Measurements from ENCODE around the gene BYSL.
"Not testable (repeated sequence)": the region's sequence is repeated elsewhere in the genome, so short reads cannot be mapped to it uniquely, and the experiment has no call there.

BYSL gene

GRCh38 chr6:41917528-41917927 lies 3.8 kb upstream of the BYSL start:
- DNase-seq: no peak

DNA sequence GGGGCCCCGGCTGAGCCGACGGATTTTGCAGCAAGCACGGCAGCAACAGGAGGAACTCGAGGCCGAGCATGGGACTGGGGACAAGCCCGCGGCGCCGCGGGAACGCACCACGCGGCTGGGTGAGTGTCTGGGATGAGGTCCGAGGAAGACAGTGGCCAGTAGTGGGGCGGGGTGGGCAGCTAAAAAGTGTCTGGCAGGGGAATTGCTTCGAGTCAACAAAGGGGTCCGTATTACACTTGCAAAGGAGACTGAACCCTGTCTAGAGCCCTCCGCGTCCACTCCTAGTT lies 356 bp downstream of the BYSL start:
- no peak for DNase-seq

DNA sequence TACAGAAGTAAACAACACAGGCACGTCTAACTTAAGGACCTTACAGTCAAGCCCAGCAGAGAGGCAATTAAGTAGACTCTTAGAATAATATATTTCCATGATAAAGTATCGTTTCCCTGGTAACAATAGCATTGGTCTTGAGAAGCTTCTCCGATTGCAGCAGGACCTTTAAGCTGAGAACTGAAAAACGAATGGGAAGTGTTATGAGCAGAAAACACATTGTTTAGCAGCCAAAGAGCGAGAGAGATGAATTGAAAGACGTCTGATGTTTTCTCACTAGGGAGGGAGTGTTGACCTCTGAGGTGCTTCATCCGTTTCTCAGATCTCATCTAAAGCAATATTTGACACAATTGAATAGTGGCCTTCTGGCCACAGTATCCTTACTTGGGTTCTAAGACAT lies 855 bp downstream of the BYSL start:
- DNase-seq: no peak

DNA sequence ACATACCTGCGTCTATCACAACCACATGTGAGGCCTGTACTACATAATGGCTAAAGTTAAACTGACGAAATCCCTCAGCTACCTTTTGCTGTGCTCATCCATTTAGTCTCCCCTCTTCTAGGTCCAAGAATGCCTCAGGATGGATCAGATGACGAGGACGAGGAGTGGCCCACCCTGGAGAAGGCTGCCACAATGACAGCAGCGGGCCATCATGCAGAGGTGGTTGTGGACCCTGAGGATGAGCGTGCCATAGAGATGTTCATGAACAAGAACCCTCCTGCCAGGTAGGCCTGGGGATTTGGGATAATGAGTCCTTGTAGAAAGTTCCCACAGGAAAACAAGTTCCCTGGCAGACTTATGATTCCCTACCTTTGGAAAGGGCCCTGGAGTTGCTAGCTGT lies 6.0 kb downstream of the BYSL start:
- DNase-seq: no peak

DNA sequence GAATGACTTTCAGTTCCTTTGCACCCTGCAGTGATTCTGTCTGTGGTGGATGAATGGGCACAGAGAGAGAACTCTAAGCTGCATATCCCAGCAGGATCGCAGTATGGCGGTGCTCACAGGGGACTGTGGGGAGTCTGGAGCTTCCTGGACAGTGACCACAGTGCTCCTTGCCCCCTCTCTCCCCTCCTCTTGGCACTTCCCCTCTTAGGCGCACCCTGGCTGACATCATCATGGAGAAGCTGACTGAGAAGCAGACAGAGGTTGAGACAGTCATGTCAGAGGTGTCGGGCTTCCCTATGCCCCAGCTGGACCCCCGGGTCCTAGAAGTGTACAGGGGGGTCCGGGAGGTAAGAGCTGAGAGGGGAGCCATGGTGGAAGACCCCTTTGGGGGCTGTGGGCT lies 8.6 kb downstream of the BYSL start:
- DNase-seq: no peak

DNA sequence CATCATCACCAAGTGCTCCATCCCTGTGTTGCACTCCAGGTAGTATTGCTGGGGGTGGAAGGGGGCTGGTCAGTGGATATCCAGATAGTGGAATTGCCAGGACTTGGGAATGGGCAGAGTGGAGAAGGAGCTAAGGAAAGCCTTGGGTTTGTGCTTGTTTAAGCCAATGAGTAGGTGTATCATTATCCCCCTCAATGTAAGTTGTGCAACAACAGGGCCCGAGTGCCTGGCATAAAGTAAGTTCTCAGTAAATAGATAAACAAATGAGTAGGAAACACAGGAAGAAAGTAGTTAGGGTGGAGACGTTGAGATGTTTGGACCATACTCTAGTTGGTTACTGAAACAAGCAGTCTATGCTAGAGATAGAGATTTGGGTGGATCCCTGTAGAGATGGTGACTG lies 10.5 kb downstream of the BYSL start:
- no peak for DNase-seq

DNA sequence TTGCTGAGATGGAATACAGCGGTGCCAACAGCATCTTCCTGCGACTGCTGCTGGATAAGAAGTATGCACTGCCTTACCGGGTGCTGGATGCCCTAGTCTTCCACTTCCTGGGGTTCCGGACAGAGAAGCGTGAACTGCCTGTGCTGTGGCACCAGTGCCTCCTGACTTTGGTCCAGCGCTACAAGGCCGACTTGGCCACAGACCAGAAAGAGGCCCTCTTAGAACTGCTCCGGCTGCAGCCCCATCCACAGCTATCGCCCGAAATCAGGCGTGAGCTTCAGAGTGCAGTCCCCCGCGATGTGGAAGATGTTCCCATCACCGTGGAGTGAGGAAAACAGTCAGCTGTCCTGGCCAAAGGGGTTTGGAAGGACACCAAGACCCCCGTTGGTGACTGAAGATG lies 11.1 kb downstream of the BYSL start:
- no peak for DNase-seq

DNA sequence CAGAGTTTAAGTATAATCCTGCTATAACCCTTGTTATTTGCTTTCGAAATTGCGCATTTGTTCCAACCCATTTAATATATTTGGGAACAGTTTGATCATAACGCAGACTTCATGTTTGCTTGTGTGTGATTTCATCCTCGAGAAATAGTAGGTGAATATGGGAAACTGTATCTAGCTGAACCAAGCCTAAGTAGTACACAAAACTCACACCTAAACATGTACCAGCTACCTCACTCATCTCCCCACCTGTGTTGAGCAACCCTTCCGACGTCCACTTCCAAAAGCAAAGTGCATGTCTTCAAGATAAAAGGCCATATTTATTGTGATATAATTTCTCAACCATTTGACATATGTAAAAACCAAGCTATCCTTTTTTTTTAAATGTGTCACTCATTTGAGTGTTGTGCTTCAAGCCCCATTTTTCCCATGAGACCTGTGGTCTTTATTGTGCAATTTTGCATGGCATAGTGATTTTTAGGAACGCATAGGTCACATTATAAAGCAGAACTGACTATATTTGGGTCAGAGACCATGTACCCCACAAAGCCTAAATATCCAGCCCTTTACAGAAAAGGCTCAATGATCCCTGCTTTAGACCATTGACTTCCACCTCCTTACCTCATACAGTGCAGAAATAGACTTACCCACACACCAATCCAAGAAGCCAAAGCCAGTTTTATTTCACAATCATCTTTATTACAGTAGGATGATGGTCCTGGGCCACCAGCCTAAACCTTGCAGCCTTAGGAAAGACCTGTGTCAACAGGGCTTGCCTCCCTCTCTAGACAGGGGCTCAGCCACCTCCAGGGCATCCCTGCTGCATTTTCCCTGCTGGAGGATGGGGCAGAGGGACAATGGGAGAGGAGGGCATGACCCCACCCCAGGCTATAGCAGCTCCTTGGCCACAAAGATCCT lies 13.2 kb downstream of the BYSL start:
- no peak for DNase-seq

- DNase-seq: peak in 1 of 3 experiments; percentile 12
Measured at GRCh38 chr6:41935193-41935574, 13.9 kb downstream of the BYSL start.

DNA sequence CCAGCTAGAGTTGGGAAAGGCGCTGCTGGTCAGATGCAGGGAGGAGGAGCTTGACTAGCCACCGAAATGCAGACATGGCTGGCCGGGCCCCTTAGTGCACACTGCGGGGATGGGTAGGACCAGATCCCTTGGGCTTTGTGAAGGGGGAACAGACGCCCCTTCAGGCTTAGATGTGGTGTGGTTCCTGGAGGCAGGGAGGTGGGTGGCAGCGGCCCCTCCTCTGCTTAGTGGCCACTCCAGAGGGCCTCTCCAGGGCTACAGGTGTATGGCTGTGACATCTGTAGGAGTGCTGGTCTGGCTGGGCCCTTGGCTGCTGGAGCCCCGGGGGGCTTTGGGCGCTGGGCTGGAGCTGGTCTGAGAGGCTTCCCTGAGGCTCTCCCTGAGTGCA lies 14.4 kb downstream of the BYSL start:
- no peak for DNase-seq

- peak; percentile 26 to 74 (median 61) for DNase-seq
Measured at GRCh38 chr6:41936073-41936837, 15.0 kb downstream of the BYSL start.

- no peak for DNase-seq
Measured at GRCh38 chr6:41937472-41937860, 16.2 kb downstream of the BYSL start.

- no peak for DNase-seq
Measured at GRCh38 chr6:41937861-41938574, 16.7 kb downstream of the BYSL start.

DNA sequence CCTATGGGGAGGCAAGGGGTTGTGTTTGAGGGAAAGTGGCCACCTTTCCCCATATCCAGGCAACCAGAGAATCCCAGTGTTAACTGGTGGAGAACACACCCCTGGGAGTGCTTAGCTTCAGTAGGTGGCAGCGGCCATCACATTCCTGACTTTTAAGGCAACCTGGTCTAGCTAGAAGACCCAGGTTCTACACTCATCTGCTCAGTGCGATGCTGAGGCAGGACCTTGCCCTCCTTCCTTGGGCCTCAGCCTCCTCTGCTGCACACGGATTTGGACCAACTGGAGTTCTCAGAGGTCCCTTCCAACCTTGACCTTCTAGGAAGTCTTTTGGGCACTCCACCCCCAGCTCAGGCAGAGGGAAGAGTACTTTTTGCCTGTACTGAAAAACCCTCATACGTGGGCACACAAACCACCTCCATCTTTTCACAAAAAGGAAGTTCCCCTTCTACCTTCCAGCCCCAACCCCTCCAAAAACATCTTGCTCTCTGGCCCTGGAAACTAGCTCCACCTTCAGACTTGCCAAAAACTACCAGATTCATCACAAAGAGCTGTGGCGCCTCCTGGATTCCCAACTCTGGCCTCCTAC lies 17.4 kb downstream of the BYSL start:
- DNase-seq: no peak

- no peak for DNase-seq
Measured at GRCh38 chr6:41939176-41939847, 18.0 kb downstream of the BYSL start.

GRCh38 chr6:41939848-41940758 lies 18.8 kb downstream of the BYSL start:
- no peak for DNase-seq

GRCh38 chr6:41940759-41941279 lies 19.5 kb downstream of the BYSL start:
- peak in 2 of 3 experiments; percentile 62 to 73 for DNase-seq

- peak; percentile 91 to 93 (median 92) for DNase-seq
Measured at GRCh38 chr6:41941280-41942066, 20.2 kb downstream of the BYSL start, which contains the start of gene CCND3. TSS of gene CCND3 (minus strand) at chr6:41941808. CDS start at chr6:41941649, 159 bp downstream.

DNA sequence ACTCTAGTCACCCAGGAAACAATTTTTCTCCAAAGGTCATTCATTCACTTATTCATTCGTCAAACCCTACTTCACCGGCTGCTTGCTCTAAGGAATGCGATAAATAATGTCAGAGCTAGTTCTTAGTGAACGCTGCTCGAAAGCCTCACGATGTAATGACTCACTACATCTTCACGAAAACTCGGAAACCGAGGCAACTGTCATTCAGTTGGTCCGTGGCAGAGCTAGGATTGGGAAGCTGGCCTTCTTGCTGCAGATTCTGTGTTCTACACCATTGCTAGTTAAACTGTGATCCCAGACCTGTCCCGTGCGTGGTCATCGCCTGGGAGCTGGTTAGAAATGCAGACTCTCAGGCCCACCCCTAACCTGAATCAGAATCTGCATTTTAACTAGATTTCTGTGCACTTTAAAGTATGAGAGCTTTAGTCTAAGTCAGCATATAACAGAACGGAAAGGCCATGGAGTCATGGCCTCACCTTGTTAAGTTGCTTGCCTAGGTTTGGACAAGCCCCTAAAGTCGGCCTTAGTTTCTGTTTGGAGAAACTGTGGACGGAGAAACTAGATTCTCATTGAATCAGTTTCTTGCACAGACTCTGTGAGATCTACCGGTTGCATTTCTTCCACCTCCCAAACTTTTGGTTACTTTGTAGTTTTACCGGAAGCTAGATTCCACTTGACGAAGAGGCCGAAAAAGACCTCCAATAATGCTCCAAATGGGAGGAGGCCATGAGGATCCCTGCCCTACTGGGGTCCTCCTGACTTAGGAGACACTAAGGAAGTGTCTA lies 21.0 kb downstream of the BYSL start:
- no peak for DNase-seq

- not testable (repeated sequence) for DNase-seq
Measured at GRCh38 chr6:41942882-41943281, 21.6 kb downstream of the BYSL start.

Measured in NCI-H1417 (cell line).